Stimulated activated naive CD8-positive, alpha-beta T cell treated with anti-CD3 and anti-CD28 coated beads, Interleukin-15, Interleukin-2, amounts not matched to agents 100 ng/mL and 50 ng/mL, for 24 hours (primary cell): Measurements from ENCODE around the gene POLG.

Experiments used
- H3K27ac Mint-ChIP-seq: one replicate; pipeline ENCODE4 v1.8.0; 2021; ENCODE audit warnings: mild to moderate bottlenecking, mixed read lengths
- H3K27me3 Mint-ChIP-seq: one replicate; pipeline ENCODE4 v1.8.0; 2021; ENCODE audit warnings: mixed read lengths
- H3K36me3 Mint-ChIP-seq: one replicate; pipeline ENCODE4 v1.8.0; 2021; ENCODE audit warnings: low read depth, mixed read lengths
- H3K4me1 Mint-ChIP-seq: one replicate; pipeline ENCODE4 v1.8.0; 2021; ENCODE audit warnings: low read depth, mixed read lengths
- H3K4me3 Mint-ChIP-seq: one replicate; pipeline ENCODE4 v1.8.0; 2021; ENCODE audit warnings: mild to moderate bottlenecking, mixed read lengths
- H3K9me3 Mint-ChIP-seq: one replicate; pipeline ENCODE4 v1.8.0; 2021; ENCODE audit warnings: mixed read lengths

Gene POLG

DNA sequence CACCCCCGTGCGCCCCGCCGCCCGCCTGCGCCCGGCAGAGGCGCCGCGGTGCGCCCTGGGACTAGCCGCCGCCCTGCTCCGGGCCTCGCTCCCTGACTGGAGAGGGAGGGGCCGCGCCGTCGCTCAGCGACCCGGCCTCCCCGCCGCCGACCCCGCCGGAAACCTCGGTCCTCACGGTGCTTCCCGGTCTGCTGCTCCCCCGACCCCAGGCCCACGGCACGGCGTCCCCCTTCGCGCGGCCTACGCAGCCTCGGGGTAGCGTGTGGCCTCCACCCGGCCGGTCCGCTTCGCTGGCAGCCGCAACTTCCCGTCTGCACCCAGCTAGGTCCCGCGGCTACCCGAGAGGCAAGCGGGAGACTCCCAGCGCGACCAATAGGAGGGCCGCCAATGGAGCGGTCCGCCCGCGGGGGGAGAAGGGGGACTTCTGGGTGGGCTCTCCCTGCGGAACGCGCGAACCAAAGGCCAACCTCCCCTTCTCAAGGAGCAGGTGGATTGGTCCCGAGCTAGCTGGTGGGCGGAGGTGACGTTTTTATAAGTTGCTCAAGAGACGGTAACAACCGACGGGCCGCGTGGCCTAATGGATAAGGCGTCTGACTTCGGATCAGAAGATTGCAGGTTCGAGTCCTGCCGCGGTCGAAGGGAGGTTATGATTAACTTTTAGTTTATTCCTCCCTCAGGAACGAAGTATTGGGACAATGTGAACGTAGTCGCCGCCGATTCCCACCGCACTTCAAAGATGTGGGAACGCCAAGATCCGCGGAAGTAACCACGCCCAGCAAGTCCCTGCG lies at the start of gene POLG:
Gene POLG (minus strand): TSS at position 315 of the 788 bp plus-strand sequence. CDS start 1,070 bp downstream, outside the sequence.
- peak within 1 kb of the TSS; percentile 97 for H3K27ac Mint-ChIP-seq
- peaks cover 58% of the 10 kb centered on the region for H3K4me1 Mint-ChIP-seq
- peaks cover 41% of the 10 kb centered on the region for H3K36me3 Mint-ChIP-seq
- H3K4me3 Mint-ChIP-seq = peak within 1 kb of the TSS; percentile 88
- no peaks in the 10 kb centered on the region for H3K9me3 Mint-ChIP-seq
- peaks cover 4% of the 10 kb centered on the region for H3K27me3 Mint-ChIP-seq

DNA sequence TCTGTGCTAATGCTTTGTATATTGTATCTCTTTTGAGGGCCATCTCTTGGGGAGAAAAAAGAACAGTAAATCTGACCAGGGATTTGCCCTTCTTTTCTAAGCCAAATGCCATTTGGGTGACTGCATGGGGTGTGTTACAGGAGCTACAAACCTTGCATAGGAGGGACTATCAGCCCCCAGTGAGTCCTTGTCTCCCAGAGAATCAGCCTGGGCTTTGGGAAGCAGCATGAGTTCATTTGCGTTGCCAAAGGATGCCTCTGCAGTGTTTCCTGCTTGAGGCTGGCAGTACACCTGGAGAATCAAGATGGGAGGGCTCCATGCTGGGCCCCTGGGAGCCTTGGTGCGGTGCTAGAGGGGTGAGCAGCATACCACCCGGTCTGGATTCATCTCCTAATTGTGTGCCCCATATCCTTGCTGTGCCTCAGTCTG lies 49.6 kb upstream of the POLG start:
- no peak overlapping the region for H3K27ac Mint-ChIP-seq
- no peaks in the 10 kb centered on the region for H3K36me3 Mint-ChIP-seq
- no peak overlapping the region for H3K4me3 Mint-ChIP-seq
- no peaks in the 10 kb centered on the region for H3K4me1 Mint-ChIP-seq
- H3K27me3 Mint-ChIP-seq = peaks cover 42% of the 10 kb centered on the region
- H3K9me3 Mint-ChIP-seq = no peaks in the 10 kb centered on the region

DNA sequence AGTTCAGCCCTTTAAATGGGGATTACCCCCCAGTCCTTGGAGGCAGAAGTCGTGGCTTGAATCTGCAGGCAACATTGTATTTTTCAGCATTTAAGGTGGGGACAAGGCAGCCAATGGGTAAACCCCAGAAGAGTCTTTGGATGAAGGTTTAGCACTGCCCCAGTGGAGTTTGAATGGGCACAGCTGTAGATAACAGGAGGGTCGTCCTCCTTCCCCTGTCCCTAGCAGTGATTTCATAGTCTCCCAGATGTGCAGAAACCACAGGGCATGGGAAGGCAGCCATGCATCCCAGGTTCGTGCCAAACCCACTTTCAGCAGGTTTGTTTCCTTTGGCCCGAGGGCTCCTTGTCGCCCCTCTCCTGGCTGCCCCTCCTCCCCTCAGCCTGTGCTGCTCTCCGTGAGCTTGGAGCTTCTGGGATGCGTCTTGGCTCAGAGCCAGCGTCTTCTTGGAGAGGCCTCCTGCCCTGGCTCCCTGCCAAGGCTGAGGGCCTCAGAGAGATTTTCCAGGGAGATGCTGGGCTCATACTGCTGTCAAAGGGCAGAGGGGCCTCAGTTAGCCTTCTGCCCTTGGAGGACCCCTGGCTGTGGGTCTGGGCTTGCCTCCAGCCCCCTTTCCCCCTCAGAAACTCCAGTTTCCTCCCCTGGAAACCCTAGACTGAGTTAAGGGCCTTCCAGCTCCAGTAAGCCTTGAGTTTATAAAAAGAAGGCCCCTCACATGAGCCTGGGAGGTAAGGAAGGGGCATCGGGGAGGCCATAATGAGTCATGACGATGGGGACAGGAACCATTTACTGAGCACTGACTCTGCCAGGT lies 48.9 kb upstream of the POLG start:
- peaks cover under 1% of the 10 kb centered on the region for H3K4me1 Mint-ChIP-seq
- H3K4me3 Mint-ChIP-seq = no peak overlapping the region
- H3K27ac Mint-ChIP-seq = no peak overlapping the region
- no peaks in the 10 kb centered on the region for H3K36me3 Mint-ChIP-seq
- no peaks in the 10 kb centered on the region for H3K9me3 Mint-ChIP-seq
- H3K27me3 Mint-ChIP-seq = peaks cover 39% of the 10 kb centered on the region

DNA sequence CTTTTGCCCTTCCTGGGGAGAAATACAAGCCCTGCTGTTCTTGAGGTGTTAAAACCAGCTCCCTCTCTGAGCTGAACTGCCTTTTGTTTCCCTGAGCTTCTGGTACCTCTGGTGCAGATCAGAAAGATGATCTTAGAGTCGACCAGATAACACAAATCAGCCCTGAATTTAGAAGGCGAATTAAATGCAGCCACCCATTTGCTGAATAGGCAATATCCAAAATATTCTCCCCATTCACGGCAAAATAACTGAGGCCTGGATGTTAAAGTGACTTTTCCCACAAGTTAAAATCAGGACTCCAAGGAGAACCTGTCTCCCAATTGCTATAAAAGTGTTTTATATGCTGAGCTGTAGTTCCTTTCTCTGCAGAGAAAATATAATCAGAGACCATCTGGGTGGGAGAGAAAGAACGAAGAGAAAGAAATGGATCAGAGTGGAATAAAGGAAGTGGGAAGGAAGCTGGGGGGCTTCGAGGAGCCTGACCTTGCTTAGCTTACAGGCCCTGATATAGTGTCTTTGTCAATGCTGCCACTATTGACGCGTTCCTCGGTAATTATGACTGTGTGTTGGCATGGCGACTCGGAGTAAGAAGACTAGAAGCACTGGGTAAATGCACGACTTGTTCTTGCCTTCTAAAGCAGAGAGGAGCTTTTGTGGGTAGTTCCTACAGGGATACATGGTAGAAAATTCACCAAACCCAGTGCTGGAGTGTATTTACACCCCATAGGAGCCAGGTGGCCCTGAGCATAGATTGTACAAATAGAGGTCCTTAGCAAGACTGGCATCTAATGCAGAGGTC lies 47.5 kb upstream of the POLG start:
- Mint-ChIP-seq H3K27ac (no peak overlapping the region), H3K36me3 (no peaks in the 10 kb centered on the region), H3K9me3 (no peaks in the 10 kb centered on the region), H3K27me3 (peaks cover 53% of the 10 kb centered on the region), H3K4me3 (no peak overlapping the region), H3K4me1 (peaks cover 5% of the 10 kb centered on the region)

DNA sequence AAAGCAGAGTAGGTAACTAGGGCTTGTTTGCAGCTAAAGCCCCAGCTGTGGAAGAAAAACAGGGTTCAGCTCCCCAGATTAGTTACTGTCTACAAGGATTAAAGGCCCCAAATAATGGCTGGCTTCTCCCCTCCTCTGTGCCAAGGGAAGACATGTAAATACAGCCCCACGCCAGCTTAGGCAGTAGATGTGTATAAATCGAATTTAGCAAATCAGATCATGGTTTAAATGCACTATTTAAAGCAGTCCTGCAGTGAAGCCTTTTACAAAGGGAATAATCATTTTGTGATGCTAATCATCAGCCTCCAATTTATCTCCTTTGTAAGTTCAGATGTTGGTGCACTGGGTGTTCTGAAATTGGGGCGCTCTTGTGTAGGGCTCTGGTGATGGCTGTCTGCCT lies 46.7 kb upstream of the POLG start:
- H3K4me1 Mint-ChIP-seq = peaks cover 5% of the 10 kb centered on the region
- H3K36me3 Mint-ChIP-seq = no peaks in the 10 kb centered on the region
- H3K4me3 Mint-ChIP-seq = no peak overlapping the region
- H3K27ac Mint-ChIP-seq = no peak overlapping the region
- H3K27me3 Mint-ChIP-seq = peaks cover 60% of the 10 kb centered on the region
- H3K9me3 Mint-ChIP-seq = no peaks in the 10 kb centered on the region

DNA sequence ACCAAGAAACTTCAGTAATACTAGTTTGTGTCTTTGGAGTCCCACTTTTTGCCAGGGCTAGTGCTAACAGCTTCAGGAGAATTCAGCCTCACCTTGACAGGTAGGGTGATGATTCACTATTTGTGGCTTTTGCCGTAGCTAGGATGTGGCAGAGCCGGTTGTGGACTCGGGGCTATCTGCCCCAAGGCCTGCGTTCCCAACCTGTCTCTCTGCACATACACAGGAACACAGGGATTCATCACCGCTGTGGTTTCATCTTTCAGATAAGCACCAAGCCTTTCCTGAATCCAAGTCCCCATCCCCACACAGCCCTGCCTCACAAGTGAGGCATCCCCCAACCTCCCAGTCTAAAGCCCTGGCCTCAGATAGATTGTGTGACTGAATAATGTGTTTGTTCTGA lies 45.2 kb upstream of the POLG start:
- no peaks in the 10 kb centered on the region for H3K9me3 Mint-ChIP-seq
- H3K4me1 Mint-ChIP-seq = peaks cover 5% of the 10 kb centered on the region
- no peak overlapping the region for H3K4me3 Mint-ChIP-seq
- H3K27ac Mint-ChIP-seq = no peak overlapping the region
- H3K36me3 Mint-ChIP-seq = no peaks in the 10 kb centered on the region
- peaks cover 74% of the 10 kb centered on the region for H3K27me3 Mint-ChIP-seq

DNA sequence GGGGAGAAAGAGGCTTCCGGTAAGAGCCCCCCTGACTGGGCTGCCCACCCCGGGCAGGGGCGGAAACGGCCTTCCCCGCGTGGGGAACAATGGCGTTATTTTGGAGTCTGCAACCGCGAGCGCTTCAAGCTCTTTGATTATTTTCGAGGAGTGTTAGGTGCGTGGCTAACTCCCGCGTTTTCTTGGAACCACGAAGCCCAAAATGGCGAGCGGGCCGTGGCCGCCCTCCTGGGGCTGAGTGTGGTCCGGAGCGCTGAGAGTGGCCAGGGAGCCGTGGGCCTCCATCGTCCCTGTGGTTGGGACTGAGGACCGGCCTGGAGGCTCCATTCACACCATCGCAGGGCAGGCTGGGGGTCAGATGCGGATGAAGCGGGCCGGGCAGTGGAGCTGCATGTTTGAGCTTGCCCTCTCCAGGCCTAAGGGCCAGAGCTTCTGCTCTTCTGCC lies 44.6 kb upstream of the POLG start:
- no peaks in the 10 kb centered on the region for H3K9me3 Mint-ChIP-seq
- peak overlapping the region; percentile 17 for H3K4me3 Mint-ChIP-seq
- H3K36me3 Mint-ChIP-seq = no peaks in the 10 kb centered on the region
- H3K4me1 Mint-ChIP-seq = peaks cover 5% of the 10 kb centered on the region
- no peak overlapping the region for H3K27ac Mint-ChIP-seq
- H3K27me3 Mint-ChIP-seq = peaks cover 76% of the 10 kb centered on the region

DNA sequence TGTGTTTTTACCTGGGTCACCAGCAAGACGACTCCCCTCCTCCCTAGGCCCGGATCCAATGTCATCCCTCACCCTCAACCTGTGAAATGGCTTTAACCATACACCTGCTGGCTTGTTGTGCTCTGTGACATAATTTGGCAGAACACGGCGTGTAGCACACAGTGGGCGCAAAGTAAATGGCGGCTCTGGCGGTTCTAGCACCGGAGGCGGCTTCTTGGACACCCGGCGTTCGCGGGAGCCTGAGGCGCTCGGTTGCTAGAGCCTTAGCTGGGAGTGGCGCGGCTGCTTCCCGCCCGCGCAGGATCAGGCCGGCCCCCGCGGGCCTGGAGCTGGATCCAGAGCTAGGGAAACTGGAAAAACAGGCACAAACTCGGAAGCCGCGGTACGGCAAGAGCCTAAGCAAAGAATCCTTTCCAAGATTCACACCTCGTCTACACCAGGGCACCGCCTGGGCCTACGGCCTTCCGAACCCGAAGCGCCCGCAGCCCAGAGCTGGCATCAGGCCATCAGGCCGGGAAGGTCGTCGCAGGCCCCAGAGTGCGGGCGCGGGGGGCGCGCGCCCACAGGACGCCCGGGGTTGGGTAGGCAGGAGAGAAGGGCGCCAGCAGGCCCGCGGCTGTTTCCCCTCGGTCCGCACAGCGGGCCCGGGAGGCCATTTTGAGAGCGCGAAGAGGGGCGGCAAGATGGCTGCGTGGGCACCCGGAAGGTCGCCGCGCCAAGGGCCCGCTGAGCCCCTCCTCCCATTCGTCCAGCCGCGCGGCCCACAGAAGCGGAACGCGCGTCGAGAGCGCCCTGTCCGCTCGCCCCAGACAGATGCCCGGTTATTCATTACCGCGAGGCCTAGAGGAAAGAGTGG lies 43.9 kb upstream of the POLG start:
- Mint-ChIP-seq H3K27ac (no peak overlapping the region), H3K36me3 (no peaks in the 10 kb centered on the region), H3K4me1 (peaks cover 5% of the 10 kb centered on the region), H3K4me3 (peak overlapping the region; percentile 53), H3K9me3 (no peaks in the 10 kb centered on the region), H3K27me3 (peaks cover 83% of the 10 kb centered on the region)

GRCh38 chr15:89377842-89378295 lies 43.2 kb upstream of the POLG start:
- Mint-ChIP-seq H3K4me3 (peak overlapping the region; percentile 3), H3K4me1 (peaks cover 5% of the 10 kb centered on the region), H3K36me3 (no peaks in the 10 kb centered on the region), H3K9me3 (no peaks in the 10 kb centered on the region), H3K27ac (no peak overlapping the region), H3K27me3 (peaks cover 84% of the 10 kb centered on the region)

DNA sequence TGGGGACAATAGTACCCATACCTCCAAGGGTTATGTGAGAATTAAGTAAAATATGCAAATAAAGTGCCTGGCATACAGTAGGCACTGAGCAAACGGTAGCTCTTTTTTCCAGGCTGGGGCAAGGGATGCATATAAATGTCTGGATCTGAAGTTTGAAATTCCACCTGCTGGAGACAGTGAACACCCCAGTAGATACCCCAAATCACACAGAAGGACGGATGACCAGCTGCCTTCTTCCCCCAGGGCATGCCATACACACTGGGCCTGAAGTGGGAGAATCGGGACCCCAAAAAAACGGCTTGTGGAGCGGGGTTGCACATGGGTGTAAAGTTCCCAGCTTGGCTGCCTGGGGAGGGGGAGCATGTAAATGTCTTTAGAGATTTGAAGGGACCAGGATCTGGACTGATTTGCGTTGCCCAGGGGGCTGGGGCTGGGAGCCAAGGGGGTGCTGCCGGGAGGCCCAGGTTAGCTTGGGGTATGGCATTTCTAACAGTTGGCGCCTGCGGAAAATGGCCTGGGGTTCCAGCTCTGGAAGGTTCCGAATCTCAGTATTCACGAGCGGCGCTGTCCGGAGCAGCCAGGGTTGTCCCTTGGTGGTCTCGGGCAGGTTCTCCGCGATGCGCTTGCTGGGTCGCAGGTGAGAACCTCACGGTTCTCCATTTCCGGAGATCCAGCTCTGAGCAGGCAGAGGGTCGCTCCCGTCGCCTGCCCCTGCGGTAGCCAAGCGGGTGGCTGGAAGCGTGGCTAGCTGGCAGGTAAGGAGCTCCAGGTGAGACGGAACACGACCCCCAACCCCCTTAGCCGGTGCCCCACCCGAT lies 42.6 kb upstream of the POLG start:
- Mint-ChIP-seq H3K9me3 (no peaks in the 10 kb centered on the region), H3K36me3 (no peaks in the 10 kb centered on the region), H3K27ac (no peak overlapping the region), H3K27me3 (peaks cover 82% of the 10 kb centered on the region), H3K4me1 (peaks cover 6% of the 10 kb centered on the region), H3K4me3 (no peak overlapping the region)

DNA sequence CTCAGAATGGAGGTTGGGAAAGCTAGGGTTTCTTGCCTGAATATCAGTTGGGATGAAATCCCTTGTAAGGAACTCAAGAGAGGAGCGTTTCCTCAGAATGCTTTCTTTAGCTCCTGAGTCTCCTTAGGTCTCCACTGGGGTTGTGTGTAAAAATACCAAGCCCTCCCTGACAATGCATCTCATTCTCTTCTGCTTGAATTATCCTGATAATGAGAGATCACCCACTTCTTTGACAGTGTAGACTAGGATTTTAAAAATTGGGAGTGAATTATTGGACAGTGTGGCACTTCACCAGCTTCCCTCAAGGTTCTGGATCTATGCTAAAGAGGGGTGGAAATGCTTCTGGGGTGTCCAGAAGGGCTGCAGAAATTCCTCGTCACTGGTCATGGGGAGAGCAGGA lies 41.8 kb upstream of the POLG start:
- Mint-ChIP-seq H3K4me1 (peaks cover 8% of the 10 kb centered on the region), H3K9me3 (no peaks in the 10 kb centered on the region), H3K27ac (no peak overlapping the region), H3K27me3 (peaks cover 84% of the 10 kb centered on the region), H3K36me3 (no peaks in the 10 kb centered on the region), H3K4me3 (no peak overlapping the region)

DNA sequence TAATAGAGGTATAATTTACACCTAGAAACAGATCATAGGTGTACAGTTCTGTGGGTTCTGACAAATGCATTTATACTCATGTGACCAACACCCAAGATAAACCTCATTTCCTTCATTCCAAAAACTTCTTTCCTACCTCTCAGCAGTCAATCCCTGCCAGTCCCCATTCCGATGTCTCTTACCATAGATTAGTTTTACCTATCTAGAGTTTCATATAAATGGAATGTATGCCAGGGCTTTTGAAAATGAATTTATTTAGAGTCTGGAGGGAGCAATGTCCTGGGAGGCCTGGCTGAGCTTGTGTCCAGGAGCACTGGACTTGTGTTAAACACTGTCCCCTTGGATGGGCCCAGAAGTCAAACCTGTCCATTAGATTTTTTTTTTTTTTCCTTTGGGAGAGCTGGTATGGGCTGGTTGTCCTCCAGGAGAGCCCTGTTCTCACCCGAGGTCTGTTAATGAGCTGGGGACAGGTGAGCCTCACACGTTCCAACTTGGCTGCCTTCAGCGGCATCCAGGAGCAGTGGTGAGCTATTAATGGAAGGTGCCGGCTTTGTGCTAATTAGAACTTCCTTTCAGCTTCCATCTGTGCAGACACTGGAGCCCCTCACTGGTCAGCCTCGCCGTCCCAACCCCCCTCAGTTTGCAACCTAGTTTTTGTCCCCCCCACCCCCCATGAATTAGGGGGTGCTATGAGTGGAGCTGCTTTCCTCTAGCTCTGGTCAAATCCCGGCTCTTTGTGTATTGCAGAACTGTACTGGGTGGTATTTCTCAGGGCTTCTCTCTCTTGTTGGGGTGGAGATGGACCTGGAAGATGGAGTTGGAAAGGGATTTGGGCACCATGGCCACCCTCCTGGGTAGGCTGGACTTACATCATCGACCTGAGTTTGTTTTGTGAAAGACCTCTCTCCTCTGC lies 40.7 kb upstream of the POLG start:
- Mint-ChIP-seq H3K27ac (no peak overlapping the region), H3K36me3 (no peaks in the 10 kb centered on the region), H3K27me3 (peaks cover 81% of the 10 kb centered on the region), H3K4me1 (peaks cover 9% of the 10 kb centered on the region), H3K4me3 (no peak overlapping the region), H3K9me3 (no peaks in the 10 kb centered on the region)
